HG03060 (cell line): ENCODE results near the gene DUSP7.
A peak's percentile ranks its signal among the peaks of the same experiment; 100 is the strongest.
"Not testable (repeated sequence)": the region's sequence is repeated elsewhere in the genome, so short reads cannot be mapped to it uniquely, and the experiment has no call there.

Source experiments
- ATAC-seq: cut with Tn5 transposase; IDR thresholded peaks from one replicate; pipeline ENCODE4 v1.9.1; 2021; ENCODE audit warnings: low read depth, moderate number of reproducible peaks; ENCODE audit not compliant: unreplicated experiment

Gene DUSP7

DNA sequence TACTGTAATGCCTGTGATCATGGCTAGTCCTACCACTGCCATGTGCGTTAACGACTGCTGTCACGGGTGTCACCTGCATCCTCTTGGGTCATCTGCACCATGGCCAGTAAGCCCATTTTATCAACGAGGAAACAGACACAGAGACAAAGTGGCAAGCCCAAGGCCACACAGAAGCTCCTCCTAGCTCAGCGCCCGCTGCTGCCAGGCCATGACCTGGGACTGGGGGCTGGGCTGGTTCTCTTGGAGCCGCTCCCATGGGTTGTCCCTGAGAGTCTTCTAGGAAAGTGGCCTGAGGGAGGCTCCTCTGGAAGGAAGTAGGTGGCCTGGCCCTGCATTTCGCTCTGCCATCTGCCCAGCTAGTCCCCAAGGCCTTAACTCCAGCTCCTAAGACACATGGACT is 4.9 kb downstream of the DUSP7 start:
- ATAC-seq: no peak

DNA sequence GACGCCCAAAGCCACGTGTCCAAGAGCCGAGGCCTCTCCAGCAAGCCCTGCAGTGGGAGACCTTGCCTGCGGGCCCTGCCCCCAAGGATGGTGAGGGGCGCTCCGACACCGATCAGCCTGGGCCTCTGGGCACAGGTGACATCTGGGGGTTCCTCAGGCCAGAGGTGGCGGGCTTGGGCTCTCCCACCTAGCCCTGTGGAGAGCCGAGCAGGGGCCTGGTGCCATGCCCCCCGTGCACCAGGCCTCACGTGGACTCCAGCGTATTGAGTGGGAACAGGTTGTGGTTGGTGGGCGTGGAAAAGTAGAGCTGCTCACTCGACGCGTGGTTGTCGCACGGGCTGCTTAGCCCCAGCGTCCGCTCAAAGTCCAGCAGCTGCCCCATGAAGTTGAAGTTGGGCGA is 5.8 kb downstream of the DUSP7 start:
- ATAC-seq: no peak

DNA sequence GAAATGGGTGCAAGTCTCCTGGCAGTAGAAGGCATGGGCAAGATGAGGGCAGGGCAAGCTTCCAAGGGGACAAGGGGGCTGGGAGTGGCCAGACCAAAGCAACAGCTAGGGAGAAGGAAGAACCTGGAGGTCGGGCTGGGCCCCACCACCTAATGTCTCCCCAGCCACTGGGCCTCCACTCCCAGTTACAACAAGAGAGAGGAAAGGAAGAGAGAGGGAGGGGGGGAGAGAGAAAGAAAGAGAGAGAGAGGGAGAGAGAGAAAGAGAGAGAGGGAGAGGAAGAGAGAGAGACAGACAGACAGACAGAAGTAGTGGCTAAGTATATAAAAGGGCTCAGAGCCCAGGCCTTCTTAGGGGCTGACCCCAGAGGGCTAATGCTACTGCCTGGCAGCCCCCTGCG is 6.9 kb downstream of the DUSP7 start:
- ATAC-seq: no peak

DNA sequence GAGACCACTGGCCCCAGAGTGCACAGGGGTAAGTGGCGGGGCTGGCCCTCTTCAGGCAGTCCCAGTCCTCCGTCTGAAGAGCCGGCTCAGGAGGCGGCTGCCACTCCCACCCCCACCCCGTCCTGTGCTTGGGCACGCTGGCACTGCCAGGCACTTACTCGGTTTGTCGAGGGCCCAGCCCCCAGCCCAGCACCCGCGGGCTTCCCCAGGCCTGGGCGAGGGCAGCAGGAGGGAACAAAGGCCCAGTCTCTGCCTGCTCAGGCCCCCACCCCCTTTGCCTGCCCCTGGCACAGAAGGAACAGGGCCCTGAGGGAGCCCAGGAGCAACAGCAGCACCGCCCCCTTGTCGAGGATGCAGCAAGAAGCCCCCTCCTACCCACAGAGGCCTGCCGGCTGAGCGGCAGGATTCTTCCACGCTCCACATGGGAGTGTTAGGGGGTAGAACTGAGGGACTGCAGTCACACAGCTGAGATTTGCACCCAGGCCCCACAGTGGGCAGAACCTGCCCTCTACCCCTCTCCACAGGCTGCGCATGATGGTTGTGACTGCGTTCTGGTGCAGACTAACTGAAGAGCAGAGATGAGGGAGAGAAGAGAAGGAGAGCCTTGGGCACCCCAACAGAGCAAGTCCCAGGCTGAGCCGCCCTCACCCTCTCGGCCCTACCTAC is 8.9 kb downstream of the DUSP7 start:
- no peak for ATAC-seq

DNA sequence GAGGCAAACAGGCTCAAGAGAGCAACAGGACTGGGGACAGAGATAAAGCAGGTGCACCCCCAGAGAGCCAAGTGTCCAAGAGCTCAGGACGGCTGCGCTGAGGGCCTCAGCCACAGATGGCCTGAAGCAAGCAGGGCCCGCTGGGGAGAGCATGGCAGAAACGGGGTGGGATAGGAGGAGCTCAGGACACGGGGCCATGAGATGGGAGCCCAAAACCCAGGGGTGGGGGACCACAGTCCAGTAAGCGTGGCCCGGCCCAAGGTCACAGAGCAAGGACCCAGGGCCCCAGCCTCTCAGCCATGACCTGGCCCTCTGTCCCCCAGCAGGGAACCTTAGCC is 9.5 kb downstream of the DUSP7 start:
- no peak for ATAC-seq

DNA sequence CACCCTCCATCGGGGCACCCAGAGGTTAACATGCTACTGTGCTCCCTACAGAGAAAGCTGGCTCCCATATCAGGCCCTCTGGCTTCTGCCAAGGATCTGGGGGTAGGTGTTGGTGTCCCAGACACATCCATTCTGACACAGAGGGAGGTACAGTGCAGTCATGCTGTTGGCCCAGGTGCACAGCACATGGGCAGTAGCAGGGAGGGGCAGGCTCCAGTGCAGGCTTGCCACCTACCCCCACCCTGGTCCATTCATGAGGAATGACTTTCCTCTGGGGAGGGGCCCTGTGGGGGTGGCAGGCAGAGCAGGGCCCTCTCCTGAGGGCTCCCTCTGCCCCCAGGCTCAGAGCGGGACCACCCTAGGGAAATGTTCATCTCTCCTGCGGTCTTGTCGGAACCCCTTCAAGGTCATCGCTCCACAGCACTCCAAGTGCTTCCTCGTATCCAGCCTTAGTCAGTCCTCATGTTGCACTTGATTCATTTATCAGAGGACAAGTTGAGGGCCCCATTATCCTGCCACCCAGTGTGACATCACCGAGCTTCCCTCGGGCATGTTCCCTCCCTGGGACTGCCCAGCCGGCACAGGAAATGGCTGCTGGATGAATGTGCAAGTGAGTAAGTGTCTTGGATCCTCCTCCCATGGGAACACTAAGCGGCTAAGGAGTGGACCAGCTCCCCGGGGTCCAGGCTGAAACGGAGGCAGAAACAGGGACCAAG is 10.0 kb downstream of the DUSP7 start:
- no peak for ATAC-seq

DNA sequence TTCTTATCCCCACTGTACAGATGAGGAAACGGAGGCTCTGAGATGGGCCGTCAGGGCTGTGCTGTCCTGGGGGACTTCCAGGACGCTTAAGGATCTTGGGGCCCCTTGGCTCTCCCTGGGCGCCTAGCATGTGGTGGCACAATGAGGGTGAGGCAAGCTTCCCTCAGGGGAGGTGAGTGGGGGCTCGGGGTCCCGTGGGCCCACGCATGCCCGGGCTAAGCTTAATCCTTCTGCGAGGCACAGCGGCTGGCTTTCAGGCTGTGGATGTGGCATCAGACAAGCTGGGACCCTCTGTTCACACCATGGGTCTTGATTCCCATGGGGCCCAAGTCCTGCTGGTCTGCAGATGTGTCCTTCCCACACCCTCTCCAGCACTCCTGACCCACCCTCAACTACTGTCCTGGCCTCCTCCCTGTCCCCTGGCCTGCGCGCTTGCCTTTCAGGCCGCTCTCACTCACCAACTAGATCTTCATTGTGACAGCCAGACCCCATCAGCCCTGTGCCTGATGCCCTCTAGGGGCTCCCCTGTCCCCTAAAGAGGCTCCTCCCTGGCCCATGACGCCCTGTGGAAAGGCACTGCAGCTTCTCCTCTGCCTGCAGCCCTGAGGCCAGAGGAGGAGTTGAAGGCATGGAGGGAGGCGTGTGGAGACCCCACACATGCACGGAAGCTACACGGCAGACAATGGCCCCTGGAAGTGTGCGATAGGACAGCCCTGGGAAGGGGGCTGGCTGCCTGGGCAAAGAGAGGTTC is 11.3 kb downstream of the DUSP7 start:
- ATAC-seq: no peak

DNA sequence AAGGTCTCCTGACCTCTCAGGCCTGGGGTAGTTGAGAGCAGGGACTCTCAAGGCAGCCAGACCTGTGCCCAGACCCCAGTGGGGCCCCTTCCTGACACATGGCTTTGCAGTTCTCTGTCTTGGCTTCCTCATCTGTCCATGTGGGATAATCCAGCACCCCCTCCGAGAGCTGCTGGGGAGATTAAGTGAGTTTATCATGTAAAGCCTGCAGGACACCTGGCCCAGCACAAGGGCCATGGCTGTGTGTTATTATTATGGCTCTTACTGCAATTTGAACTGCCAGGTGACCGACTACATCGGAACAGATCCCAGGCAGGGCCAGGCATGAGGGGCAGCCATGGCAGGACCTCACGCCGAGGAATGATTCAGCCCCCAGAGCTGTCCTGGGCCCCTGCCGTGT is 12.6 kb downstream of the DUSP7 start:
- ATAC-seq: no peak

DNA sequence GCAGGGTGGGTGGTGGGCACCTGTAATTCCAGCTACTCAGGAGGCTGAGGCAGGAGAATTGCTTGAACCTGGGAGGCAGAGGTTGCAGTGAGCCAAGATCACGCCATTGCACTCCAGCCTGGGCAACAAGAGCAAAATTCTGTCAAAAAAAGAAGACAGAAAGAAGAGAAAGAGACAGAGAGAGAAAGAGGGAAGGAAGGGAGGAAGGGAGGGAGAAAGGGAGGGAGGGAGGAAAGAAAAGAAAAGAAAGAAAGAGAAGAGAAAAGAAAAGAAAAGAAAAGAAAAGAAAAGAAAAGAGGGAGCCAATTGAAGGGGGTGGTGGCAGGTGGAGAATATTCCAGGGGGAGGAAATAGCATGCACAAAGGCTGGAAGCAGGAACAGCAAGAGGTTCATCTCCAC is 13.3 kb downstream of the DUSP7 start:
- not testable (repeated sequence) for ATAC-seq

DNA sequence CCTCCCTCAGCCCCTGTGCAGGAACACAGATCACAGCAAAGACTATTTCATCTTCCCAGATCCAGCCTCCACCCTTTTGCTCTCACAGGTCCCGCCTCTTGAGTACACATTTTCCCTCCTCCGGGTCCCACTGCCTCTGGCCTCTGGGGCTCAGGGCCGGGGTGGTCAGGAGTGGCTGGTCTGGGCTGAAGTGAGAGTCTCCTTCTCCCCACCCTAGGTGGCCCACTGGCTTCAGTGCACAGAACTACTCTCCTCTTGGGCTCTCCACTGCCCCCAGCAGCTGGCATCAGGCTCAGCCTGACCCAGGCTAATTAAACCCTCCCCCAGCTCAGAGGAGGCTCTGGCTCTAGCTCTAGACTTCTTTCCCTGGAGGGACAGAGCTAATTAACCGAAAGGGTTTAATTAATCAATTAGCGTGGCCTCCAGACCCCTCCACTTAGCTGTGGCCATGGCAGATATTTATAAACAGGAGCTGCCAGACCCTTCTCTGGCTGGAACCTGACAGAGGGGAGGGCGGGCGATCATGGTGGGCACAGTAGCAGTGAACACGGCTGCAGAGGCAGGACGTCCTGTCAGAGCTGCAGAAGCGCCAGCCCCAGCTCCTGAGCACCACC is 15.1 kb downstream of the DUSP7 start:
- ATAC-seq: no peak

DNA sequence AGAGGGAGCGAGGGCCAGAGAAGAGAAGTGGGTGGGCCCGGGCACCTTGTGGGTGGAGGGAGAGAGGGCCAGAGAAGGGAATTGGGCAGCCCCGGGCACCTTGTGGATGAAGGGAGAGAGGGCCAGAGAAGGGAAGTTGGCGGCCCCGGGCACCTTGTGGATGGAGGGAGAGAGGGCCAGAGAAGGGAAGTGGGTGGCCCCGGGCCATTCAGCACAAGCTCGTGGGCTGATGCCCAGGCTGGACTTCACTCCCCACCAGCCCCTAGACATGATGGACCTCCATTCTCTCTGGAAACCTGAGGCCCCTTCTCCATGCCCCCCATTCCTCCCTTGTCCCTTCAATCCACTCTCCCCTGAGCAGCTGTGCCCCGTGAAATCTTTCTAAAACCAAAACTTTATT is 15.8 kb downstream of the DUSP7 start:
- ATAC-seq: no peak

DNA sequence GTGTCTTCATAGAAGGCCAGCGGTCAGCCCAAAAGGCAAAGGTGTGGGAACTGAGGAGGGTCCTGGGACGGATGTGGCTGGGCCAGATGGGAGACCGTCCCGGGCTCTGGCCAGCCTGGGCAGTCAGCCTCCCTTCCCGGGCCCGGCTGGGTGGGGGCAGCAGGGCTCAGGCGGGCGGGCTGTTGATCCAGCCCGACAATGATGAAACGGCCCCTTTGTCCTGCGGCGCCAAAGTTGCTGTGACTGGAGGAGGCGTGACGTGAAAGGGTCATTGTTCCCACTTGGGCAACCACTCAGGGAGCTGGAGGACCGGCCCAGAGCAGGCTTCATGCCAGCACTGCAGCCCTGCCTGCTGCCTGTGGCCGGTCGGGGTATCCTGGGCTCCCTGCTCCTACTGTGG is 16.5 kb downstream of the DUSP7 start:
- ATAC-seq: no peak

DNA sequence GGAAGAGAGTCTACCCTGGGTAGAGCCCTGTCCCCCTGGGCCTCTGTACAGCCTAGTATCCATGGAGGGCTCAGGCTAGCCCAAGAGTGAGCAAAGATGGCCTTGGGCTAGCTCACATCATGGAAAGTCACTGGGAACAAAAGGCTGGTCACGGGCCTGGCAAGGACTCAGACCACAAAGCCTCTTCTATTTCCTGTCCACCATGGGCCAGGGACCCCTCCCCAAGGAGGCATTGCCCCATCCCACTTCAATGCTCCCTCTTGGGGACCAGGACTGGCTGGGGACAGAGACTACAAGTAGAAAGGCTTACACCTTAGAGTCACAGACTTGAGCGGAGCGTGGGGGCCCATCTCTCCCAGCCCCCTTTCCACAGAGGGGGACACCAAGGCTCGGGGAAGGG is 16.9 kb downstream of the DUSP7 start:
- no peak for ATAC-seq

DNA sequence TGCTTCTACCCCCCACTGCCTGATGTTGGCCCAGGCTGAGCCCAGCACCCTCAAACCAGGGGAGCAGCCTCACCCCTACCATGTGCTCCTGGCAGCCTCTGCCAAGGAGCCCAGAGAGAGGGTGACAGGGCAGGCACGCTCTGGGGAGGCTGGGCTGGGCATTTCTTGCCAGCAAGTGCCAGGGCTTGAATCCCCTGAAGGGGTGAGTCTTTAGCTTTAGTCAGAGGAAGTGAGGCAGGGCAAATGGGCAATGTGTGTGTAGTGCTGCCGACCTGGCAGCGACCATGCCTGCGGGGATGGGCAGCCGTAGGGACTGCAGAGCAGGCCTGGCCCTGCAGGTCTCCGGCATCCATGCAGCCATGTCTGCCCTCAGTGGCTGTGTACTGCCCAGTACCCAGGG is 18.1 kb downstream of the DUSP7 start:
- no peak for ATAC-seq

DNA sequence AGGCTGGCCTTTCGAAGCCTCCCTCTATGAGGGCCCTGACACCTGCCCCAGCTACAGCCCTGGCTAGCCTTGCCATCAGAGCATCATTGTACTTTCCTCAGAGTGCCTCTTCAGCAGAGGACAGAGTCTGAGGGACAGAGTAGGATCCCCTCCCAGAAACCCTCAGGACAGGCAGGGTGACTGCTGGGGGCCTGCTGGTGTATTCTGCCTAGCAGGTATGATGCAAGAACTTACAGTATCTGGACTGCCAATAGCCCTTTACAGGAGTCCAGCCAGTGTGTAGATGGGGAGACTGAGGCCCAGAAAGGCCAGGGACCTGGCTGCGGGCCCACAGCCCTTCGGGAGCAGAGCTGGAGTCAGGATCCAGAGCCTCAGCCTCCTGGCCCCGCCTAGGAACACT is 19.1 kb downstream of the DUSP7 start:
- no peak for ATAC-seq

DNA sequence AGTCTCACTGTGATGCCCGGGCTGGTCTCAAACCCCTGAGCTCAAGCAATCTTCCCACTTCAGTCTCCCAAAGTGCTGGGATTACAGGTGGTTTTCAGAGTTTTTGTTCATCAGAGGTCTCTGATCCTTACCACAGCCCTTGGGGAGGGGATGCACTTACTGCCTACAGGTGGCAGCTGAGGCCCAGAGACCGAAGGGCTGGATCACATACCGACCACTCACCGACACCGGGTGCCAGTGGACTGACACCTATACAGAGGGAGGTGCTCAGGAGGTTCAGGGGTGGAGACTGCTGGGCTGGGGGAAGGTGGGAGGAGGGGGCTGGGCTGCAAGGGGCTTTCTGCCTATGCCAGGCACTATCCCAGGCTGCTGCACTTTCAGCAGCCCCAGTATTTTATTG is 19.5 kb downstream of the DUSP7 start:
- ATAC-seq: no peak

DNA sequence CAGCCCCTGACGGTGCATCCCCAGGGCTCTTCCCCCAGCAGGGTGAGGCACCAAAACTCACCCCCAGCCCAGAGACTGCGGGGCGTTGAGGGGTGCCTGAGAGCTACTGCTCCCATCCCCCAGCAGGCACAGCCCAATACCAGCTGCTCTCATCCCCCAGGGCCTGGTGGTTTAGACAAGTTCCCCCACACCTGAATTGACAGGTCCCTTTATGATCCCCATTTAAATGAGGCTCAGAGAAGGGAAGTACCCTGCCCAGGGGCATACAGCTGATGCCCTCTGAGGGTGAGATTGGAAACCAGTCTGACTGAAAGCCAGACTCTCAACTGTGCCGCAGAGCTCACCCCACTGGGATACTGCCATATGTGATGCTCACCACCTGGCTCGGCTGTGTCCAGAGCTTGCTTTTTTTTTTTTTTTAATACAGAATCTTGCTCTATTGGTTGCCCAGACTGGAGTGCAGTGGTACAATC is 20.1 kb downstream of the DUSP7 start:
- peak; percentile 61 for ATAC-seq

DNA sequence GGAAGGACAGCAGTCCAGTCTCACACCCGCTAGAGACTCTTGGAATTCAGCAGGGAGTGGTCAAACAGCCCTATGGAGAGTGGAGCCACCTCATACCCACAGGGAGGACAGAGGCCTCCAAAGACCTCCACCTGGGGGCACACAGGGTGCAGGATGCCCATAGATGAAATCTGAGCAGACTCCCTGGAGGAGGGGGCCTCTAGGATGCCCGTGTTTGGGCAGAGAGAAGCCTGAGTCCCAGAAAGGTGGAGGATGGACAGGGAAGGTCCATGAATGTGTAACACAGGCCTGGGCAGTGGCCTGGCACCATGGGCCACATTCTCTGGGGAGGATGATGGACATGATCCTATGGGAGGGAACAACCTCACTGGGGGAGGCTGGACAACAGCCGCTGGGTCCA is 21.7 kb downstream of the DUSP7 start:
- ATAC-seq: no peak

DNA sequence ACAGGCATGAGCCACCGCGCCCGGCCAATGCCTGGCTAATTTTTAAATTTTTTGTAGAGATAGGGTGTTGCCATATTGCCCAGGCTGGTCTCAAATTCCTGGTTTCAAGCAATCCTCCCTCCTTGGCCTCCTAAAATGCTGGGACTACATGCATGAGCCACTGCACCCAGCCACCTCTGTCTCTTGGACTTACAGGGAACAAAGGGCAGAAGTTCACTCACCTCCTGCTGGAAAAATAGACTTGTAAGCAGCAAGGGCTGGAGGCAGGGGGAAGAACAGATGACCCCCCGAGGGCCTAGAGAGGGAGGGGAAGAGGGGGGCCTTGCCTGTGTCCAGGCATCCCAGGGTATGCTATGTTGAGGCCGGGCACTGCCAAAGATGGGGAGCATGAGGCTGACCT is 22.2 kb downstream of the DUSP7 start:
- no peak for ATAC-seq

DNA sequence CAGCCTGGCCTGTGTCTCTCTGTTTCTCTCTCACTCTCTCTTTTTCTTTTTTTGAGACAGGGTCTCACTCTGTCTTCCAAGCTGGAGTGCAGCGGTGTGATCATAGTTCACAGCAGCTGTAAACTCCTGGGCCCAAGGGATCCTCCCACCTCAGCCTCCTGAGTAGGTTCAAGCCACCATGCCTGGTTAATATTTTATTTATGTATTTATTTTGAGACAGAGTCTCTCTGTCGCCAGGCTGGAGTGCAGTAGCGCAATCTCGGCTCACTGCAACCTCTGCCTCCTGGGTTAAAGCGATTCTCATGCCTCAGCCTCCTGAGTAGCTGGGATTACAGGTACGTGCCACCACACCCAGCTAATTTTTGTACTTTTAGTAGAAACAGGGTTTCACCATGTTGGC is 22.6 kb downstream of the DUSP7 start:
- ATAC-seq: not testable (repeated sequence)

DNA sequence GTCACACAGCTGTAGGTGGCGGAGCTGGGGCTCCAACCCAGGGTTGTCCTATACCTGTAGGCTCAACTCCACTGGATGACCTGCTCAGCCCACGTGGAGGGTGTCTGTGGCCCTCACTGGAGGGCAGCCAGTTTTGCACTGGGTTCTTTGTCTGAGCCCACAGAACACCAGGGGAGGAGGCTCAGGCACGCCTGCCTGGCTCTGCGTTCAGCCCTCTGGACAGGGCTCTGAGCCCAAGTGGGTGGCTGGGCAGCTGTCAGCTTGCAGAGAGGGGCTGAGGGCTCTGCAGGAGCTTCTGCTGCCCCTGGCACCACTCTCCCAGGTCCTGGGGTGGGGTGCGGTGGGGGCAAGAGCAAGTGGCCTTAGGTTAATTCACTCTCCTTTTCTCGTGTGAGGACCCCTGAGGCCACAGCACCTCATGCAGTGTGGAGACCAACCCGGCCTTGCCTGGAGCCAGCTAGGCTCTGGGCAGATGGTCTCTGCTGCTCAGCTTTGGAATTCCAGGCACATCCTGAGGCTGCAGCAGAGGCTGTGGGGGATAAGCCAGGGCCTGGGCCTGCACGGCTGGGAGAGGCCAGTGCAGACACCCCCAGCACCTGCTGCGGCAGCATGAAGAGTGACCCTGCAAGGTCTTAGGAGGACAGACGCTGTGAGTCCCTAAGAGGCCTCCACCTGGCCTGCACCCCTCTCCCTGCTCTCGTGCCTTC is 23.5 kb downstream of the DUSP7 start:
- no peak for ATAC-seq
